Astrocyte (in vitro differentiated cells and primary cell): Measurements from ENCODE around the gene TIRAP. TPM values are rescaled to one million over a fixed set of nuclear protein-coding genes. Genes with fewer than 3 reads are reported as not detected.
A peak's percentile ranks its signal among the peaks of the same experiment; 100 is the strongest.

Experiments
- DNase-seq: peaks from one replicate; pipeline ENCODE4 v3.0.0-alpha.2; 2010; ENCODE audit warnings: low read depth
- FAIRE-seq: peaks from 2 replicates; lab custom pipeline; 2011; peaks lifted over from hg19 to GRCh38; lab: Jason Lieb, UNC
- H2AFZ ChIP-seq: 2 replicates; pipeline ENCODE4 v1.6.0; 2012; ENCODE audit warnings: low read depth, low read length, inconsistent platforms
- H3K27ac ChIP-seq: 2 replicates; pipeline ENCODE4 v1.5.1; 2011; ENCODE audit warnings: low read depth, low read length, inconsistent platforms
- H3K27me3 ChIP-seq: 2 replicates; pipeline ENCODE4 v1.6.0; 2011; ENCODE audit warnings: low read length, inconsistent platforms; ENCODE audit not compliant: insufficient read depth
- H3K36me3 ChIP-seq: 2 replicates; pipeline ENCODE4 v1.5.1; 2011; ENCODE audit warnings: low read length, inconsistent platforms; ENCODE audit not compliant: insufficient read depth
- H3K4me1 ChIP-seq: 2 replicates; pipeline ENCODE4 v1.5.1; 2011; ENCODE audit warnings: low read length, inconsistent platforms; ENCODE audit not compliant: insufficient read depth
- H3K4me2 ChIP-seq: 2 replicates; pipeline ENCODE4 v1.6.0; 2012; ENCODE audit warnings: low read length, inconsistent platforms
- H3K4me3 ChIP-seq: 2 replicates; pipeline ENCODE4 v1.5.1; 2011; ENCODE audit warnings: low read depth, mild to moderate bottlenecking, low read length, inconsistent platforms; ENCODE audit not compliant: insufficient read depth
- H3K79me2 ChIP-seq: 2 replicates; pipeline ENCODE4 v1.6.0; 2012; ENCODE audit warnings: mild to moderate bottlenecking, low read length, inconsistent platforms; ENCODE audit not compliant: insufficient read depth
- H3K9ac ChIP-seq: 2 replicates; pipeline ENCODE4 v1.6.0; 2012; ENCODE audit warnings: mild to moderate bottlenecking, low read length, inconsistent platforms
- H3K9me3 ChIP-seq: 2 replicates; pipeline ENCODE4 v1.5.1; 2012; ENCODE audit warnings: low read depth, mild to moderate bottlenecking, low read length, inconsistent platforms; ENCODE audit not compliant: insufficient read depth
- H4K20me1 ChIP-seq: 2 replicates; pipeline ENCODE4 v1.6.0; 2012; ENCODE audit warnings: low read length, inconsistent platforms; ENCODE audit not compliant: insufficient read depth
- H3K27ac Mint-ChIP-seq: one replicate; pipeline ENCODE4 v1.8.0; 2021; ENCODE audit warnings: mild to moderate bottlenecking, mixed read lengths; ENCODE audit not compliant: unreplicated experiment
- H3K27me3 Mint-ChIP-seq: one replicate; pipeline ENCODE4 v1.8.0; 2021; ENCODE audit warnings: low read depth, mixed read lengths; ENCODE audit not compliant: unreplicated experiment
- H3K36me3 Mint-ChIP-seq: one replicate; pipeline ENCODE4 v1.8.0; 2021; ENCODE audit warnings: low read depth, mixed read lengths; ENCODE audit not compliant: unreplicated experiment
- H3K4me1 Mint-ChIP-seq: one replicate; pipeline ENCODE4 v1.8.0; 2021; ENCODE audit warnings: low read depth, mixed read lengths; ENCODE audit not compliant: unreplicated experiment
- H3K4me3 Mint-ChIP-seq: one replicate; pipeline ENCODE4 v1.8.0; 2021; ENCODE audit warnings: mild to moderate bottlenecking, moderate library complexity, mixed read lengths; ENCODE audit not compliant: unreplicated experiment
- H3K9me3 Mint-ChIP-seq: one replicate; pipeline ENCODE4 v1.8.0; 2021; ENCODE audit warnings: mild to moderate bottlenecking, mixed read lengths; ENCODE audit not compliant: unreplicated experiment
- CTCF ChIP-seq: IDR thresholded peaks from 2 replicates; pipeline ENCODE4 v1.5.1; 2011; ENCODE audit warnings: low read depth, mild to moderate bottlenecking, inconsistent platforms, low read length, moderate library complexity; ENCODE audit not compliant: insufficient read depth
- EZH2 ChIP-seq: IDR thresholded peaks from 2 replicates; pipeline ENCODE4 v1.6.1; 2012; ENCODE audit warnings: mild to moderate bottlenecking, low read length, inconsistent platforms; ENCODE audit not compliant: insufficient read depth
- total RNA-seq: library from RNA; stranded (reverse); gene quantifications from 2 replicates; pipeline ENCODE4 v1.2.1, GENCODE V29; 2021

The TIRAP gene
- total RNA-seq, 1 donor from 2014 or later: 6.6 TPM

DNA sequence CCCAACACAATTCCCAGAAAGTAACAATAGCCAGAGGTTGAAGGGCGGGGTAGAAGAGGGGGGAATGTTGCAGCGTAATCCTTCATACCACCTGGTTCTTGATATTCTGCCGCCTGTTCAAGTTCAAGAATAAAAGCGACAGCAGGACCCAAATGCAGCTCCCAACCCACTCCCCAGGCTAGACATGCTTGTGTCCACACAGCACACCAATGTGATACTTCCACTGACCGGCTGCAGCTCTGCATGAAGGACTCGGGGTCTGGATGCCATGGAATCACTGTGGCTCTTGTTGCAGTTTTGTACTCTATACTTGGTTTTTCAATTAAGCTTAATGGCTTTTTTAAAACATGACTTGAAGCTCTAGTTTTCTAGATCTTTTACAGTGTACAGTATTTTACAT, 20.7 kb upstream of the TIRAP start:
- peaks cover 61% of the 10 kb centered on the region for H3K36me3 ChIP-seq
- H3K4me1 ChIP-seq: peaks cover 10% of the 10 kb centered on the region
- H3K4me3 Mint-ChIP-seq: no peak overlapping the region

GRCh38 chr11:126263489-126263888, 19.4 kb upstream of the TIRAP start:
- H3K9me3 Mint-ChIP-seq: no peaks in the 10 kb centered on the region
- H3K27ac Mint-ChIP-seq: no peak overlapping the region
- no peak overlapping the region for H2AFZ ChIP-seq
- no peak overlapping the region for H3K4me2 ChIP-seq
- H3K27me3 Mint-ChIP-seq: no peaks in the 10 kb centered on the region
- no peak for FAIRE-seq
- no peak overlapping the region for H3K4me3 Mint-ChIP-seq
- peaks cover 20% of the 10 kb centered on the region for H3K36me3 Mint-ChIP-seq
- H3K27ac ChIP-seq: no peak overlapping the region
- H3K79me2 ChIP-seq: peaks cover 28% of the 10 kb centered on the region
- no peak overlapping the region for H3K9ac ChIP-seq
- H3K27me3 ChIP-seq: no peaks in the 10 kb centered on the region
- peaks cover 10% of the 10 kb centered on the region for H3K4me1 ChIP-seq
- DNase-seq: no peak
- peaks cover 61% of the 10 kb centered on the region for H3K36me3 ChIP-seq
- H4K20me1 ChIP-seq: peaks cover 64% of the 10 kb centered on the region
- H3K9me3 ChIP-seq: no peaks in the 10 kb centered on the region
- TF ChIP-seq EZH2 (no peak), CTCF (no peak)
- no peak overlapping the region for H3K4me3 ChIP-seq
- H3K4me1 Mint-ChIP-seq: peaks cover 14% of the 10 kb centered on the region

More for the DNA sequence above, 20.7 kb upstream of the TIRAP start:
- Histone ChIP-seq H3K27ac (no peak overlapping the region), H4K20me1 (peaks cover 70% of the 10 kb centered on the region), H3K4me2 (no peak overlapping the region), H3K9ac (no peak overlapping the region), H2AFZ (no peak overlapping the region), H3K27me3 (no peaks in the 10 kb centered on the region), H3K9me3 (no peaks in the 10 kb centered on the region), H3K79me2 (peaks cover 15% of the 10 kb centered on the region), H3K4me3 (no peak overlapping the region)
- TF ChIP-seq CTCF: no peak
- no peak for TF ChIP-seq EZH2
- no peak for DNase-seq
- no peak for FAIRE-seq
- Mint-ChIP-seq H3K9me3 (no peaks in the 10 kb centered on the region), H3K4me1 (peaks cover 15% of the 10 kb centered on the region), H3K27me3 (no peaks in the 10 kb centered on the region), H3K36me3 (peaks cover 21% of the 10 kb centered on the region), H3K27ac (no peak overlapping the region)

- FAIRE-seq (no peak), DNase-seq (no peak)
- Mint-ChIP-seq H3K9me3 (no peaks in the 10 kb centered on the region), H3K36me3 (peaks cover 18% of the 10 kb centered on the region), H3K4me3 (peak overlapping the region; percentile 58), H3K4me1 (peaks cover 25% of the 10 kb centered on the region), H3K27me3 (no peaks in the 10 kb centered on the region), H3K27ac (peak overlapping the region; percentile 30)
- no peak overlapping the region for H3K4me3 ChIP-seq
- no peak overlapping the region for H3K27ac ChIP-seq
- H3K9ac ChIP-seq: no peak overlapping the region
- H4K20me1 ChIP-seq: peaks cover 57% of the 10 kb centered on the region
- TF ChIP-seq EZH2: no peak
- H3K4me1 ChIP-seq: peaks cover 19% of the 10 kb centered on the region
- H3K79me2 ChIP-seq: peaks cover 46% of the 10 kb centered on the region
- no peak overlapping the region for H3K4me2 ChIP-seq
- peaks cover 61% of the 10 kb centered on the region for H3K36me3 ChIP-seq
- H2AFZ ChIP-seq: no peak overlapping the region
- no peaks in the 10 kb centered on the region for H3K9me3 ChIP-seq
- no peaks in the 10 kb centered on the region for H3K27me3 ChIP-seq
Observed at GRCh38 chr11:126265811-126266210, 17.1 kb upstream of the TIRAP start.
